K562 (cell line): Measurements from ENCODE around the gene SMU1. TPM values are rescaled to one million over a fixed set of nuclear protein-coding genes. Genes with fewer than 3 reads are reported as not detected.
A peak's percentile ranks its signal among the peaks of the same experiment; 100 is the strongest.

Source experiments
- ADNP ChIP-seq: fragments of 200-800 bp; sonication (Bioruptor generic); IDR thresholded peaks from 2 replicates; pipeline ENCODE4 v1.6.1; 2016; ENCODE audit warnings: missing genetic modification characterization, missing compliant biosample characterization
- C11orf30 ChIP-seq: fragments of 450-650 bp; IDR thresholded peaks from 2 replicates; pipeline ENCODE4 v1.6.1; 2016; ENCODE audit warnings: low read depth, mild to moderate bottlenecking
- CTBP1 ChIP-seq: fragments of 450-650 bp; IDR thresholded peaks from 2 replicates; pipeline ENCODE4 v1.6.1; 2016; ENCODE audit warnings: borderline replicate concordance
- ESRRA ChIP-seq: fragments of 450-650 bp; IDR thresholded peaks from 2 replicates; pipeline ENCODE4 v1.6.1; 2014; ENCODE audit warnings: low read depth, mild to moderate bottlenecking, moderate library complexity, borderline replicate concordance
- FOSL1 ChIP-seq: fragments of 200-800 bp; sonication (Bioruptor generic); conservative IDR thresholded peaks from 2 replicates; pipeline ENCODE4 v1.6.1; 2016; ENCODE audit warnings: missing genetic modification characterization, missing compliant biosample characterization
- L3MBTL2 ChIP-seq: fragments of 450-650 bp; IDR thresholded peaks from 2 replicates; pipeline ENCODE4 v1.6.1; 2016; ENCODE audit warnings: mild to moderate bottlenecking, moderate library complexity
- NFXL1 ChIP-seq: fragments of 450-650 bp; formaldehyde crosslinking; IDR thresholded peaks from 2 replicates; pipeline ENCODE4 v1.4.0; 2021; ENCODE audit warnings: mild to moderate bottlenecking
- OTX1 ChIP-seq: fragments of 450-650 bp; formaldehyde crosslinking; IDR thresholded peaks from 2 replicates; pipeline ENCODE4 v1.4.0; 2022; ENCODE audit warnings: mild to moderate bottlenecking
- POLR2AphosphoS5 ChIP-seq: IDR thresholded peaks from 2 replicates; pipeline ENCODE4 v1.6.1; 2011; ENCODE audit warnings: mild to moderate bottlenecking, low read depth, low read length, moderate library complexity; ENCODE audit not compliant: control insufficient read depth, insufficient read depth
- PTRF ChIP-seq: fragments of 450-650 bp; IDR thresholded peaks from 2 replicates; pipeline ENCODE4 v1.6.1; 2016; ENCODE audit warnings: mild to moderate bottlenecking, missing genetic modification characterization, missing compliant biosample characterization
- RAD21 ChIP-seq, 2 experiments: fragments of 250-450 bp in 1 of 2; fragments of 450-650 bp in 1 of 2; sonication (Bioruptor Pico) in 1 of 2; formaldehyde crosslinking in 1 of 2; IDR thresholded peaks in 1 of 2; conservative IDR thresholded peaks in 1 of 2; 2 replicates each; pipeline versions ENCODE4 v1.4.0 to v1.8.0; 2020 to 2022; ENCODE audit warnings: mild to moderate bottlenecking in 2 of 2, moderate library complexity in 1 of 2
- SMAD1 ChIP-seq: fragments of 150-350 bp; IDR thresholded peaks from 2 replicates; pipeline ENCODE4 v1.6.1; 2014; ENCODE audit warnings: low read length, low read depth; ENCODE audit not compliant: partially characterized antibody
- SMARCA5 ChIP-seq: fragments of 450-650 bp; IDR thresholded peaks from 2 replicates; pipeline ENCODE4 v1.6.1; 2016
- TRIM28 ChIP-seq: fragments of 450-650 bp; IDR thresholded peaks from 2 replicates; pipeline ENCODE4 v1.6.1; 2017
- ZBED1 ChIP-seq: IDR thresholded peaks from 2 replicates; pipeline ENCODE4 v1.6.1; 2014
- ZNF217 ChIP-seq: sonication (generic); formaldehyde crosslinking; IDR thresholded peaks from 2 replicates; pipeline ENCODE4 v1.8.0; 2022; ENCODE audit warnings: mild to moderate bottlenecking, missing genetic modification reagents
- ZNF347 ChIP-seq: fragments of 450-650 bp; formaldehyde crosslinking; IDR thresholded peaks from 2 replicates; pipeline ENCODE4 v1.4.0; 2020; ENCODE audit warnings: low read depth, mild to moderate bottlenecking, moderate library complexity
- ZNF561 ChIP-seq: fragments of 450-650 bp; formaldehyde crosslinking; conservative IDR thresholded peaks from 2 replicates; pipeline ENCODE4 v1.4.0; 2020; ENCODE audit warnings: mild to moderate bottlenecking, moderate library complexity
- polyA plus RNA-seq, 8 experiments: library from polyadenylated mRNA; depleted of rRNA in 4 of 8; stranded (reverse) in 5 of 8; unstranded in 3 of 8; fragments of >200 nt; fragmentation: Nextera tagmentation in 2 of 8; fragmentation: Illumina TruSeq in 1 of 8; extraction: Ambion mirVana in 2 of 8; extraction: Trizol in 1 of 8; gene quantifications; 2 replicates each; pipeline versions ENCODE4 v1.2.1 to v1.2.3, GENCODE V29; 2011 to 2014; ENCODE audit warnings: inconsistent platforms in 1 of 8, missing spikeins in 1 of 8
- total RNA-seq, 7 experiments: library from RNA; depleted of rRNA in 6 of 7; stranded (reverse); fragments of >200 nt in 6 of 7; fragmentation: Illumina TruSeq in 2 of 7; extraction: Trizol in 2 of 7; gene quantifications; 2 replicates each; pipeline versions ENCODE4 v1.2.1 to v1.2.3, GENCODE V29; 2011 to 2021; ENCODE audit warnings: low replicate concordance in 1 of 7
- TF ChIP-seq, protein P1 (sequence below): fragments of 450-650 bp; formaldehyde crosslinking; IDR thresholded peaks from 2 replicates; pipeline ENCODE4 v1.4.0; 2020; ENCODE audit warnings: mild to moderate bottlenecking, moderate library complexity
- TF ChIP-seq, protein P2 (sequence below): sonication (generic); formaldehyde crosslinking; IDR thresholded peaks from 2 replicates; pipeline ENCODE4 v1.8.0; 2022; ENCODE audit warnings: mild to moderate bottlenecking, missing genetic modification reagents
- TF ChIP-seq, protein P3 (sequence below): sonication (generic); formaldehyde crosslinking; IDR thresholded peaks from 2 replicates; pipeline ENCODE4 v1.8.0; 2022; ENCODE audit warnings: mild to moderate bottlenecking, missing genetic modification reagents, borderline replicate concordance
- TF ChIP-seq, protein P4 (sequence below): fragments of 200-800 bp; sonication (Bioruptor generic); IDR thresholded peaks from 2 replicates; pipeline ENCODE4 v1.6.1; 2017; ENCODE audit warnings: missing genetic modification characterization, missing compliant biosample characterization

SMU1 gene
- total and polyA plus RNA-seq, 9 of the 15 experiments (the other 6 are each of a cell fraction or from before 2014, with no cell fraction given), result 13.2 to 33.4 (median 20.7) TPM

DNA sequence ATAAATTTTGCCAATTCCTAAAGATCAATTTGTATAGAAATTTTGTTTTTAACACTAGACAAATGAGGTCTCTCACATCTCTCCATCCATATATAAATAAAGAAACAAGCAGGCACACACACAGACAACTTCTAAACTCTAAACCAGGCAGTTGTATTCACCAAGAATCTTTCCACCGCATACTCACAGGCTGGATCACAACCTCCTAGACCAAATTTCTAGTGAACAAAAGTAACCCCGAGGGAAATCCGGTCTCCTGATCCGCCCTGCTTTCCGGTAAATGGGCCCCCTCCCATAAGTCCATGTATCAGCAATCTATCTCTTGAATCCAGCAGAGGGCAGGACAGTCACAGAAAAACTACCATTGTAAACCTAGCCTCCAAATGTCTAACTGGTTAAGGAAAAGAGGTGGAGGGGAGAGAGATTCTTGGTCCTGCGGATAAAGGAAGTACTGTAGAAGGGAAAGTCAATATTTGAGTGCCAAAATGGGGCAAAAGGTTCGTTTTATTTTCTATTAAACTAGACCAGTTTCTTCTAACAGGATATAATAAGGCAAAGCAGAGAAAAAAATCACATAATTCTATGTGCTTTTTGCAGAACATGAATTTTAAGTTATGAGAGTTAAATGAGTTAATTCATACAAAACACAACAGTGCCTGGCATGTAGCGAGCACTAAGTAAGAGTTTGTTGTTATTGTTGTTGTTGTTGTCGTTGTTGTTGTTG lies 4.8 kb upstream of the SMU1 start (continued):
- TF ChIP-seq ZNF347 (CRISPR knock-in tag) (no peak), OTX1 (CRISPR knock-in tag) (no peak), FOSL1 (peak; percentile 36; the same call in 1 of the 2 replicates), TRIM28 (no peak), ZNF217 (no peak), C11orf30 (0 out of 2 replicates have a peak, but pooled peaks have one; percentile 14), CTBP1 (peak; percentile 18; the same call in 1 of the 2 replicates), NFXL1 (no peak), RAD21 (CRISPR knock-in tag; conservative IDR thresholded peaks at IDR 0.05 in 1 of 2, IDR thresholded peaks at IDR 0.05 in 1 of 2) (peak; percentile 91 to 93), ADNP (no peak), PTRF (tag) (no peak), SMAD1 (no peak), POLR2AphosphoS5 (no peak), ZBED1 (no peak), ZNF561 (CRISPR knock-in tag) (no peak), ESRRA (no peak), L3MBTL2 (no peak), SMARCA5 (no peak)
- TF ChIP-seq, protein P1, sequence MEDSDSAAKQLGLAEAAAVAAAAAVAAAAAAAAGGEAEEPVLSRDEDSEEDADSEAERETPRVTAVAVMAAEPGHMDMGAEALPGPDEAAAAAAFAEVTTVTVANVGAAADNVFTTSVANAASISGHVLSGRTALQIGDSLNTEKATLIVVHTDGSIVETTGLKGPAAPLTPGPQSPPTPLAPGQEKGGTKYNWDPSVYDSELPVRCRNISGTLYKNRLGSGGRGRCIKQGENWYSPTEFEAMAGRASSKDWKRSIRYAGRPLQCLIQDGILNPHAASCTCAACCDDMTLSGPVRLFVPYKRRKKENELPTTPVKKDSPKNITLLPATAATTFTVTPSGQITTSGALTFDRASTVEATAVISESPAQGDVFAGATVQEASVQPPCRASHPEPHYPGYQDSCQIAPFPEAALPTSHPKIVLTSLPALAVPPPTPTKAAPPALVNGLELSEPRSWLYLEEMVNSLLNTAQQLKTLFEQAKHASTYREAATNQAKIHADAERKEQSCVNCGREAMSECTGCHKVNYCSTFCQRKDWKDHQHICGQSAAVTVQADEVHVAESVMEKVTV, result peak; percentile 86
- TF ChIP-seq, protein P2, sequence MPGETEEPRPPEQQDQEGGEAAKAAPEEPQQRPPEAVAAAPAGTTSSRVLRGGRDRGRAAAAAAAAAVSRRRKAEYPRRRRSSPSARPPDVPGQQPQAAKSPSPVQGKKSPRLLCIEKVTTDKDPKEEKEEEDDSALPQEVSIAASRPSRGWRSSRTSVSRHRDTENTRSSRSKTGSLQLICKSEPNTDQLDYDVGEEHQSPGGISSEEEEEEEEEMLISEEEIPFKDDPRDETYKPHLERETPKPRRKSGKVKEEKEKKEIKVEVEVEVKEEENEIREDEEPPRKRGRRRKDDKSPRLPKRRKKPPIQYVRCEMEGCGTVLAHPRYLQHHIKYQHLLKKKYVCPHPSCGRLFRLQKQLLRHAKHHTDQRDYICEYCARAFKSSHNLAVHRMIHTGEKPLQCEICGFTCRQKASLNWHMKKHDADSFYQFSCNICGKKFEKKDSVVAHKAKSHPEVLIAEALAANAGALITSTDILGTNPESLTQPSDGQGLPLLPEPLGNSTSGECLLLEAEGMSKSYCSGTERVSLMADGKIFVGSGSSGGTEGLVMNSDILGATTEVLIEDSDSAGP, result no peak
- TF ChIP-seq, protein P3, sequence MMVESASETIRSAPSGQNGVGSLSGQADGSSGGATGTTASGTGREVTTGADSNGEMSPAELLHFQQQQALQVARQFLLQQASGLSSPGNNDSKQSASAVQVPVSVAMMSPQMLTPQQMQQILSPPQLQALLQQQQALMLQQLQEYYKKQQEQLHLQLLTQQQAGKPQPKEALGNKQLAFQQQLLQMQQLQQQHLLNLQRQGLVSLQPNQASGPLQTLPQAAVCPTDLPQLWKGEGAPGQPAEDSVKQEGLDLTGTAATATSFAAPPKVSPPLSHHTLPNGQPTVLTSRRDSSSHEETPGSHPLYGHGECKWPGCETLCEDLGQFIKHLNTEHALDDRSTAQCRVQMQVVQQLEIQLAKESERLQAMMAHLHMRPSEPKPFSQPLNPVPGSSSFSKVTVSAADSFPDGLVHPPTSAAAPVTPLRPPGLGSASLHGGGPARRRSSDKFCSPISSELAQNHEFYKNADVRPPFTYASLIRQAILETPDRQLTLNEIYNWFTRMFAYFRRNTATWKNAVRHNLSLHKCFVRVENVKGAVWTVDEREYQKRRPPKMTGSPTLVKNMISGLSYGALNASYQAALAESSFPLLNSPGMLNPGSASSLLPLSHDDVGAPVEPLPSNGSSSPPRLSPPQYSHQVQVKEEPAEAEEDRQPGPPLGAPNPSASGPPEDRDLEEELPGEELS (CRISPR knock-in tag), result no peak
- TF ChIP-seq, protein P4, sequence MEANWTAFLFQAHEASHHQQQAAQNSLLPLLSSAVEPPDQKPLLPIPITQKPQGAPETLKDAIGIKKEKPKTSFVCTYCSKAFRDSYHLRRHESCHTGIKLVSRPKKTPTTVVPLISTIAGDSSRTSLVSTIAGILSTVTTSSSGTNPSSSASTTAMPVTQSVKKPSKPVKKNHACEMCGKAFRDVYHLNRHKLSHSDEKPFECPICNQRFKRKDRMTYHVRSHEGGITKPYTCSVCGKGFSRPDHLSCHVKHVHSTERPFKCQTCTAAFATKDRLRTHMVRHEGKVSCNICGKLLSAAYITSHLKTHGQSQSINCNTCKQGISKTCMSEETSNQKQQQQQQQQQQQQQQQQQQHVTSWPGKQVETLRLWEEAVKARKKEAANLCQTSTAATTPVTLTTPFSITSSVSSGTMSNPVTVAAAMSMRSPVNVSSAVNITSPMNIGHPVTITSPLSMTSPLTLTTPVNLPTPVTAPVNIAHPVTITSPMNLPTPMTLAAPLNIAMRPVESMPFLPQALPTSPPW (CRISPR knock-in tag), result peak; percentile 51; the same call in 1 of the 2 replicates
